SK-N-SH treated with all-trans-retinoic acid at 6 μM for 48 hours (cell line): ENCODE measurements around the gene CETP.

Source experiments
- ATAC-seq: fragments of 200-7000 bp; cut with Tn5 transposase; 3 replicates; pipeline ENCODE4 v1.9.1; 2020; ENCODE audit warnings: mild to moderate bottlenecking, moderate library complexity
- BACH2 ChIP-seq: fragments of 250-450 bp; sonication (Bioruptor Pico); IDR thresholded peaks from 2 replicates; pipeline ENCODE4 v1.9.0; 2021; ENCODE audit warnings: mild to moderate bottlenecking, borderline replicate concordance
- CREB5 ChIP-seq: fragments of 250-450 bp; sonication (Bioruptor Pico); IDR thresholded peaks from 2 replicates; pipeline ENCODE4 v1.5.1; 2020; ENCODE audit warnings: low read depth, mild to moderate bottlenecking, moderate library complexity
- CSDC2 ChIP-seq: fragments of 250-450 bp; sonication (Bioruptor Pico); IDR thresholded peaks from 2 replicates; pipeline ENCODE4 v1.5.0; 2020; ENCODE audit warnings: mild to moderate bottlenecking, moderate library complexity
- CSRNP3 ChIP-seq: fragments of 250-450 bp; sonication (Bioruptor Pico); IDR thresholded peaks from 2 replicates; pipeline ENCODE4 v1.5.1; 2021; ENCODE audit warnings: mild to moderate bottlenecking, moderate library complexity
- GLIS3 ChIP-seq: fragments of 250-450 bp; sonication (Bioruptor Pico); IDR thresholded peaks from 2 replicates; pipeline ENCODE4 v1.5.0; 2020; ENCODE audit warnings: mild to moderate bottlenecking, moderate library complexity
- ISL1 ChIP-seq: fragments of 250-450 bp; sonication (Bioruptor Pico); IDR thresholded peaks from 2 replicates; pipeline ENCODE4 v2.1.2; 2022; ENCODE audit warnings: mild to moderate bottlenecking, moderate library complexity
- OSR1 ChIP-seq: fragments of 250-450 bp; sonication (Bioruptor Pico); IDR thresholded peaks from 2 replicates; pipeline ENCODE4 v1.8.0; 2022; ENCODE audit warnings: moderate library complexity, mild to moderate bottlenecking, inconsistent platforms
- PATZ1 ChIP-seq: fragments of 250-450 bp; sonication (Bioruptor Pico); IDR thresholded peaks from 2 replicates; pipeline ENCODE4 v1.8.0; 2020; ENCODE audit warnings: mild to moderate bottlenecking, moderate library complexity, borderline replicate concordance
- POU6F1 ChIP-seq: fragments of 250-450 bp; sonication (Bioruptor Pico); IDR thresholded peaks from 2 replicates; pipeline ENCODE4 v1.8.0; 2021; ENCODE audit warnings: low read depth, mild to moderate bottlenecking, moderate library complexity, borderline replicate concordance
- PPARA ChIP-seq: fragments of 250-450 bp; sonication (Bioruptor Pico); IDR thresholded peaks from 2 replicates; pipeline ENCODE4 v1.5.0; 2020; ENCODE audit warnings: mild to moderate bottlenecking, borderline replicate concordance
- RARB ChIP-seq: fragments of 250-450 bp; sonication (Bioruptor Pico); IDR thresholded peaks from 2 replicates; pipeline ENCODE4 v1.8.0; 2021; ENCODE audit warnings: mild to moderate bottlenecking, moderate library complexity
- TCF4 ChIP-seq: fragments of 250-450 bp; sonication (Bioruptor Pico); IDR thresholded peaks from 2 replicates; pipeline ENCODE4 v1.8.0; 2021; ENCODE audit warnings: mild to moderate bottlenecking, moderate library complexity, borderline replicate concordance
- TOX ChIP-seq: fragments of 250-450 bp; sonication (Bioruptor Pico); IDR thresholded peaks from 2 replicates; pipeline ENCODE4 v1.8.0; 2021; ENCODE audit warnings: mild to moderate bottlenecking, moderate library complexity, borderline replicate concordance
- TSHZ2 ChIP-seq: fragments of 250-450 bp; sonication (Bioruptor Pico); IDR thresholded peaks from 2 replicates; pipeline ENCODE4 v1.5.0; 2020; ENCODE audit warnings: mild to moderate bottlenecking, moderate library complexity
- ZC3H10 ChIP-seq: fragments of 250-450 bp; sonication (Bioruptor Pico); IDR thresholded peaks from 2 replicates; pipeline ENCODE4 v1.5.1; 2021; ENCODE audit warnings: mild to moderate bottlenecking, moderate library complexity
- ZFP3 ChIP-seq: fragments of 250-450 bp; sonication (Bioruptor Pico); IDR thresholded peaks from 2 replicates; pipeline ENCODE4 v1.5.0; 2020; ENCODE audit warnings: mild to moderate bottlenecking, moderate library complexity
- ZNF565 ChIP-seq: fragments of 450-650 bp; formaldehyde crosslinking; conservative IDR thresholded peaks from 2 replicates; pipeline ENCODE4 v1.5.0; 2020; ENCODE audit warnings: low read depth, mild to moderate bottlenecking, moderate library complexity
- ZNF70 ChIP-seq: fragments of 450-650 bp; formaldehyde crosslinking; IDR thresholded peaks from 2 replicates; pipeline ENCODE4 v1.5.0; 2020; ENCODE audit warnings: mild to moderate bottlenecking, moderate library complexity
- ZNF8 ChIP-seq: fragments of 450-650 bp; formaldehyde crosslinking; IDR thresholded peaks from 2 replicates; pipeline ENCODE4 v1.5.0; 2020; ENCODE audit warnings: mild to moderate bottlenecking, moderate library complexity

Gene CETP

GRCh38 chr16:56956076-56956475, 5.7 kb upstream of the CETP start:
- TF ChIP-seq CSRNP3 (CRISPR knock-in tag) (no peak), TOX (CRISPR knock-in tag) (no peak), CSDC2 (CRISPR knock-in tag) (no peak), OSR1 (CRISPR knock-in tag) (no peak), ZNF70 (CRISPR knock-in tag) (no peak)
- ATAC-seq: no peak

GRCh38 chr16:56956756-56957155, 5.0 kb upstream of the CETP start:
- TF ChIP-seq PPARA (CRISPR knock-in tag): no peak
- no peak for TF ChIP-seq GLIS3 (CRISPR knock-in tag)
- no peak for TF ChIP-seq OSR1 (CRISPR knock-in tag)
- no peak for TF ChIP-seq ISL1 (CRISPR knock-in tag)
- no peak for TF ChIP-seq ZC3H10
- no peak for TF ChIP-seq TCF4 (CRISPR knock-in tag)
- no peak for TF ChIP-seq ZNF565
- no peak for TF ChIP-seq ZFP3 (CRISPR knock-in tag)
- no peak for TF ChIP-seq CSRNP3 (CRISPR knock-in tag)
- TF ChIP-seq ZNF8 (CRISPR knock-in tag): no peak
- TF ChIP-seq CREB5 (CRISPR knock-in tag): no peak
- TF ChIP-seq POU6F1 (CRISPR knock-in tag): no peak
- TF ChIP-seq ZNF70 (CRISPR knock-in tag): no peak
- ATAC-seq: no peak

- TF ChIP-seq ISL1 (CRISPR knock-in tag): no peak
- no peak for TF ChIP-seq PATZ1 (CRISPR knock-in tag)
- no peak for TF ChIP-seq RARB (CRISPR knock-in tag)
- ATAC-seq: no peak
Measured at GRCh38 chr16:56960681-56961281, 969 bp upstream of the CETP start.

- ATAC-seq: no peak
- TF ChIP-seq CREB5 (CRISPR knock-in tag) (no peak), BACH2 (CRISPR knock-in tag) (no peak), ZC3H10 (no peak), CSRNP3 (CRISPR knock-in tag) (no peak), POU6F1 (CRISPR knock-in tag) (no peak), ISL1 (CRISPR knock-in tag) (no peak), ZFP3 (CRISPR knock-in tag) (no peak), TSHZ2 (no peak), RARB (CRISPR knock-in tag) (no peak), ZNF8 (CRISPR knock-in tag) (no peak), PPARA (CRISPR knock-in tag) (no peak), GLIS3 (CRISPR knock-in tag) (no peak)
Measured at GRCh38 chr16:56961386-56961785, 364 bp upstream of the CETP start.
